Kidney (tissue), 14 donors: ENCODE results near the gene ADAT2. TPM values are rescaled to one million over a fixed set of nuclear protein-coding genes. Genes with fewer than 3 reads are reported as not detected.

Source experiments
- DNase-seq, 5 donors: peaks; one replicate each; pipeline ENCODE4 v3.0.0-alpha.2; 2013 to 2020
- FAIRE-seq: peaks from 2 replicates; lab custom pipeline; 2012; peaks lifted over from hg19 to GRCh38; lab: Jason Lieb, UNC
- H3K27ac ChIP-seq, 2 donors: one replicate each; pipeline ENCODE4 v1.7.0; 2013; ENCODE audit warnings: low read depth in 2 of 2, low read length in 2 of 2, inconsistent platforms in 1 of 2
- H3K27me3 ChIP-seq: one replicate; pipeline ENCODE4 v1.7.1; 2013; ENCODE audit warnings: low read length, inconsistent platforms; ENCODE audit not compliant: control insufficient read depth, insufficient read depth
- H3K36me3 ChIP-seq, 3 donors: one replicate each; pipeline versions ENCODE4 v1.7.0 to v1.7.1; 2013; ENCODE audit warnings: low read length in 3 of 3, control low read depth in 1 of 3, inconsistent platforms in 1 of 3; ENCODE audit not compliant: insufficient read depth in 3 of 3, control insufficient read depth in 2 of 3
- H3K4me1 ChIP-seq, 3 donors: one replicate each; pipeline versions ENCODE4 v1.7.0 to v1.7.1; 2013; ENCODE audit warnings: low read length in 3 of 3, inconsistent platforms in 1 of 3, low read depth in 1 of 3; ENCODE audit not compliant: control insufficient read depth in 2 of 3, insufficient read depth in 2 of 3
- H3K4me3 ChIP-seq, 3 donors: one replicate each; pipeline versions ENCODE4 v1.7.0 to v1.8.1; 2013; ENCODE audit warnings: low read length in 3 of 3, control low read depth in 1 of 3, inconsistent platforms in 1 of 3
- H3K9ac ChIP-seq, 3 donors: one replicate each; pipeline versions ENCODE4 v1.7.0 to v1.7.1; 2013; ENCODE audit warnings: low read length in 3 of 3, control low read depth in 1 of 3, inconsistent platforms in 1 of 3
- H3K9me3 ChIP-seq, 3 donors: one replicate each; pipeline versions ENCODE4 v1.7.0 to v1.7.1; 2013; ENCODE audit warnings: low read length in 3 of 3, control low read depth in 1 of 3, inconsistent platforms in 1 of 3; ENCODE audit not compliant: control insufficient read depth in 2 of 3, insufficient read depth in 1 of 3
- intact Hi-C: fragments of 100-400 bp; cut with DNase I; formaldehyde crosslinking; loops from one replicate; pipeline ENCODE4 v1.11.1; 2022
- polyA plus RNA-seq: library from polyadenylated mRNA; stranded (reverse); fragments of 350-450 nt; fragmentation: Illumina TruSeq; extraction: RNeasy Lipid Tissue Mini Kit (QIAGEN cat#74804); gene quantifications from one replicate; pipeline ENCODE4 v1.2.3, GENCODE V29; 2014; ENCODE audit warnings: low read depth, low replicate concordance; ENCODE audit not compliant: insufficient read depth
- total RNA-seq: library from RNA; stranded (reverse); fragmentation: NEBNext Ultra II Directional; extraction: Animal tissue kit (Norgen Biotek cat#: 25700); gene quantifications from one replicate; pipeline ENCODE4 v1.2.1, GENCODE V29; 2021
- TF ChIP-seq, protein P1 (sequence below): IDR thresholded peaks from 3 replicates; pipeline ENCODE4 v1.5.1; 2012; ENCODE audit warnings: mild to moderate bottlenecking, moderate library complexity, borderline replicate concordance; ENCODE audit not compliant: insufficient read depth; ENCODE audit errors: extremely low read depth
- donor health status: control.
- donor health status: control.
- donor health status: control.
- donor health status: control.
- donor health status: control.
- donor health status: DM: yes; HTN: yes; CAD: no.
- donor health status: Normal renal cell carcinoma (clear cell type).

Gene ADAT2
- total and polyA plus RNA-seq, 2 donors from 2014 or later = 4.6 to 6.9 TPM

DNA sequence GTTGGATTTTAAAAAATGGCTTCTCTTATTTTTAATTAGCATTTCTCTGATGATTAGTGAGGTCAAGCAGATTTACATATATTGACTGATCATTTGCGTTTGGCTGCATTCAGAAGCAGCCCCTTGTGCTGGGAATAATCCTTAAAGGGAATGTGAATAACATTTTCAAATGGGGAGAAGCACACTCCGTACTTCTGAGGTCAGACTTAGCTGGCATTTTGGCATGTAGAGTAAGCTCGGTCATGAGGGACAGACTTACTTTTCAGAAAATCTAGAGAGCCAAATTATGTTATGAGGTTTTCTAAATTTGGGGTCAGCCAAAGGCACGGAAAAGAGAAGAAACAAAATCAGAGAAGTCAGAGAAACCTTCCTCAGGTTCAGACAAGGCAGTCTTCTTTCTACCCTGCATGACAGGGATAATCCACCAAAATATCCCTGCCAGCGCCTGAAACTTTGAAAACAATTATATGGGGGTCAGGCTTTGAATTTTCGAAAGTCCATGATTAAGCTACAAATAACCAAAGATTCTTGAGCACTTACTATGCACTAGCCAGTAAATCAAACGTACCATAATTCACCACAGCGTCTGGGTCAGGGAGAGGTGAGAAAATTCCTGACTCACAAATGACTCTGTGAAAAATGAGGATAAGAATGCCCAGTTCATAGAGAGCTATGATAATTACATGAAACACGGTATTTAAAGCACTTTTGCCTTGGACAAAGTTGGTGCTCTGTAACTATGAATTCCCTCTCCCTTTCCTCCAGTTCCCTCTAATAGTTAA is 44.9 kb downstream of the ADAT2 start:
- no peaks in the 10 kb centered on the region for H3K4me1 ChIP-seq
- intact Hi-C loops = no loop called here
- no peak overlapping the region for H3K4me3 ChIP-seq
- H3K27ac ChIP-seq = no peak overlapping the region
- TF ChIP-seq, protein P1, sequence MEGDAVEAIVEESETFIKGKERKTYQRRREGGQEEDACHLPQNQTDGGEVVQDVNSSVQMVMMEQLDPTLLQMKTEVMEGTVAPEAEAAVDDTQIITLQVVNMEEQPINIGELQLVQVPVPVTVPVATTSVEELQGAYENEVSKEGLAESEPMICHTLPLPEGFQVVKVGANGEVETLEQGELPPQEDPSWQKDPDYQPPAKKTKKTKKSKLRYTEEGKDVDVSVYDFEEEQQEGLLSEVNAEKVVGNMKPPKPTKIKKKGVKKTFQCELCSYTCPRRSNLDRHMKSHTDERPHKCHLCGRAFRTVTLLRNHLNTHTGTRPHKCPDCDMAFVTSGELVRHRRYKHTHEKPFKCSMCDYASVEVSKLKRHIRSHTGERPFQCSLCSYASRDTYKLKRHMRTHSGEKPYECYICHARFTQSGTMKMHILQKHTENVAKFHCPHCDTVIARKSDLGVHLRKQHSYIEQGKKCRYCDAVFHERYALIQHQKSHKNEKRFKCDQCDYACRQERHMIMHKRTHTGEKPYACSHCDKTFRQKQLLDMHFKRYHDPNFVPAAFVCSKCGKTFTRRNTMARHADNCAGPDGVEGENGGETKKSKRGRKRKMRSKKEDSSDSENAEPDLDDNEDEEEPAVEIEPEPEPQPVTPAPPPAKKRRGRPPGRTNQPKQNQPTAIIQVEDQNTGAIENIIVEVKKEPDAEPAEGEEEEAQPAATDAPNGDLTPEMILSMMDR = no peak
- H3K9me3 ChIP-seq = no peaks in the 10 kb centered on the region
- no peaks in the 10 kb centered on the region for H3K36me3 ChIP-seq
- H3K9ac ChIP-seq = no peak overlapping the region
- no peaks in the 10 kb centered on the region for H3K27me3 ChIP-seq
- DNase-seq = no peak
- FAIRE-seq = no peak

DNA sequence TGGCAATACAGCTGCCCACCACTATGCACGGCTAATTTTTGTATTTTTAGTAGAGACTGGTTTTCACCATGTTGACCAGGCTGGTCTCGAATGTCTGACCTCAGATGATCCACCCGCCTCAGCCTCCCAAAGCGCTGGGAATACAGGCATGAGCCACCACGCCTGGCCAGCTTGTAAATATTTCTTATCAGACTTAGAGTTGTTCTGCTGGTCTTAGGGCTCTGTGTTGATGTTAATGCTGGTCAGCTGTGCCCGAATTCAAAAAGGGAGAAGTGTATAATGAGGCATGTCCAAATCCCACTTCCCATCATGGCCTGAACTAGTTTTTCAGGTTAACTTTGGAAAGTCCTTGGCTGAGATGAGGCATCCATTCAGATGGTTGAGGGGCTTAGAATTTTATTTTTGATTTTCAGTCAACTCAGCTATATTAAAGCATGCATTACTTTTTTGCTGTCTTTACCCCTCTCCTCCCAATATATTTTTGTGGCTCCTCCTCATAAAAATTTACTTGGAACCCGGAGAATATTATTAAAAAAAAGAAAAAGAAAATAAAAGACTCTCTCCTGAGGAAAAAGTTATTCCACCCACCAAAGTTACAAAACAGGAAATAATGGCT is 47.7 kb downstream of the ADAT2 start:
- TF ChIP-seq, protein P1 = no peak
- H3K36me3 ChIP-seq = no peaks in the 10 kb centered on the region
- no peak for FAIRE-seq

DNA sequence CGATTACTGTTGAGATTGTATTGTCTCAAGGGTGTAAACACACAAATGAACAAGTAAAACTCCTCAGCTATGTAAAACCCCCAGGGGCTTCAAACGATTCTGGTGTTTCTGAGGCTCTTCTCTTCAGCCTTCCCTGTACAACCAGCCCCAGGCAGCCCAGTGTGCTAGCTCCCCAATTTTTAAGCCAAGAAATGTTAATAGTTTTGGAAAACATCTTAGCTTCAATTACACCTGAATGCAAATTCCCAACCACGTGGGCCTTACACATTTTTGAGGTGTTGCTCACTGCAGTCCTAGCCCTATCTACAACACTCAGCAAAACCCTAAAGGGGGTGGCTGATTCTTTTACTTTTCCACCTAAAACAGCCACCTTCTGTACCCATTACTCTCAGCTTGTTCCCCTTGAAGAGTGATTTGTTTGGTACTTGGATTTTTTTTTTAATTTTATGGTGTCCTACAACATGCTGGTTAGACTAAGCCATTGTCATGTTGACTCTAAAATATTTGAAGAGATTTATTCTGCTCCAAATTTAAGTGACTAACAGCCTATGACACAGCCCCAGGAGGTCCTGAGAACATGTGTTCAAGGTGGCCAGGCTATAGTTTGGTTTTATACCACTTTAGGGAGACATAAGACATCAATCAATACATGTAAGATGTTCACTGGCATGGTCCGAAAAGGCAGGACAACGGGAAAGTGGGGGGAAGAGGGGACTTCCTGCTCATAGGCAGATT is 48.7 kb downstream of the ADAT2 start:
- FAIRE-seq = no peak
- Histone ChIP-seq H3K27ac (no peak overlapping the region), H3K36me3 (no peaks in the 10 kb centered on the region), H3K4me1 (no peaks in the 10 kb centered on the region), H3K9me3 (no peaks in the 10 kb centered on the region), H3K4me3 (no peak overlapping the region), H3K27me3 (no peaks in the 10 kb centered on the region), H3K9ac (no peak overlapping the region)
- DNase-seq = no peak
- TF ChIP-seq, protein P1 = no peak
- intact Hi-C loops = no loop called here

More for the DNA sequence above, 47.7 kb downstream of the ADAT2 start:
- no peak for DNase-seq
- no peak overlapping the region for H3K27ac ChIP-seq
- intact Hi-C loops = no loop called here
- no peak overlapping the region for H3K9ac ChIP-seq
- no peaks in the 10 kb centered on the region for H3K27me3 ChIP-seq
- H3K4me1 ChIP-seq = no peaks in the 10 kb centered on the region
- H3K4me3 ChIP-seq = no peak overlapping the region
- no peaks in the 10 kb centered on the region for H3K9me3 ChIP-seq
